ENCODE measurements around the gene NUP107.

NUP107 gene

DNA sequence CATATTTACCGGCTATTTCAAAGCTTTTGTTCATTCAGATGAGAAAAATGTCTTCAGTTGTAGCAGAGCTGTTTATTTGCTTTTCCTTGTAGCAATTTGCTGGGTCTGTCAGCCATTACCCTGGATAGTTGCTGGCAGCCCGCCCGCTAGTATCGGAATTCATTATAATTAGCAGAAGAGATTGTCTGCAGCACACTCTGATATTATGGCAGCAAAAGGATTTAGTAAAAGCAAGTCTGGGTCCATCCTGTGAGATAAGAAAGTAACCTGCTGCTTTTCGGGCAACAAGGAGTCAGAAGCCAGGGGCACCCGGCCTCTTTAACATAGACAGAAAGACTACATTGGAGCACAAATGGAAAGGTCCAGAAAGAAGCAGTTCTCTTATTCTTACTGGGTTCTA lies 53.1 kb downstream of the NUP107 start:
- DNase-seq (ENCODE audit: low spot score) = no peak

DNA sequence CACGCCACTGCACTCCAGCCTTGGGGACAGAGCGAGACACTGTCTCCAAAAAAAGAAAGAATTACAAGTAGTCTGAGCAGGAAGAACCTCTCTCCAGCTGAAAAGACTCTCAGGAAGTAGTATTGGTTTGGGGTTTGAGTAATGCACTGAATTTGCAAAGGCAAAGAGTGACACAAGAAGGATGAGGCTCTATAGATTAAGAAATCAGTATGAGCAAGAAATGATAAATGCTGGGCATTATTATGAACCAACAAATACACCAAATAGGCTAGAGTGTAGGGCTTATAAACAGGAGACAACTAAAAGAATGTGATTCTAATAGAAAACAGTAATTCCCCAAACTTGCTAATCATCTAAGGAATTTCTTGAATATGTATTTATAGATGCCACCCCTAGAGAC lies 56.6 kb downstream of the NUP107 start:
- no peak for DNase-seq (ENCODE audit: low spot score)

DNA sequence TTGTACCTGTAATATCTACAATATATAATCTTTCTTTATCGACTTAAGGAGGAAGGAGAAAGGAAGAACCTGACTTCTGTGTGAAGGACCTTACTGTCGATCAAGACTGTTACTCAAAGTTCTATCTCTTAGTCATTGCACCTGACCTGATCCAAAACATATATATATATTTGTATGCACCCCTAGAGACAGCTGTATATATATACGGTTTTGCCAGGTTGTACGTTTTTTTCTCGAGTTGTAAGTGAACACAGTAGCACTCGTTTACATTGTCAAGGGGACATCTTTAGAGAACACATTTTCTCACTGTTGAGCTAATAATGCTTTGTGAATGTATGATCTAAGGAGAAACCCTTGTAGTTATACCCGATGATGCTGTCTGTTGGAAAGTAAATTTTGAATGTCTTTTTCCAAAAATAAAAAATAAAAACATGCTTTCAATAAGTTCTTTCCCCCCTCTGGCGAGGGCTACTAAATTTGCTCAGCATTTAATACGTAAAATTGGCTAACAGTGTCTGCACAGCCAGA lies 58.7 kb downstream of the NUP107 start:
- no peak for DNase-seq (ENCODE audit: low spot score)

DNA sequence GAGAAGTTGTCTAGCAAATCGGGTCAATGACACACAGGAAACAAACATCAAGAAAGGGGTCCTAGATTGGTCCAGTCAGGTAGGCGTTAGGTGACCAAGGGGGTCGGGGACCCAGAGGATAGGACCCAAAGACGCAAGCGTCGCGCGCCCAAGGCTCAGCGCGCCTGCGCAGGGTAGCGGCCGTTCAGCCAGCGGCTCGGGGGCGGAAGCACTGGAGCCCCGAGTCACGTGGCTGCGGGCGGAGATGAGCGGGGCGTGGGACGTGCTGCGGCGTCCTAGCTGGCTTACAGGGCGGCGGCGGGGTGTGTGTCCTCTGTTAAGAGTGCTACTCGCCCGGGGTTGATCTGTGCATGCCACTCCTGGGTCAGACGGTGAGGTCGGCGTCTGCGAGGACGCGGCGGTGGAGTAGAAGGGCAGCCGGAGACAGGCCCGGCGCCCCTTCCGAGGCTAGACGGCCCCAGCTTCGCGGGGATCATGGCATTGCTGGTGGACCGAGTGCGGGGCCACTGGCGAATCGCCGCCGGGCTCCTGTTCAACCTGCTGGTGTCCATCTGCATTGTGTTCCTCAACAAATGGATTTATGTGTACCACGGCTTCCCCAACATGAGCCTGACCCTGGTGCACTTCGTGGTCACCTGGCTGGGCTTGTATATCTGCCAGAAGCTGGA lies 59.3 kb downstream of the NUP107 start, which contains the start of gene SLC35E3:
Gene SLC35E3 (plus strand): TSS at position 273 of the 668 bp plus-strand sequence. CDS start 202 bp downstream, at position 475.
- peak; percentile 93 for DNase-seq (ENCODE audit: low spot score)

DNA sequence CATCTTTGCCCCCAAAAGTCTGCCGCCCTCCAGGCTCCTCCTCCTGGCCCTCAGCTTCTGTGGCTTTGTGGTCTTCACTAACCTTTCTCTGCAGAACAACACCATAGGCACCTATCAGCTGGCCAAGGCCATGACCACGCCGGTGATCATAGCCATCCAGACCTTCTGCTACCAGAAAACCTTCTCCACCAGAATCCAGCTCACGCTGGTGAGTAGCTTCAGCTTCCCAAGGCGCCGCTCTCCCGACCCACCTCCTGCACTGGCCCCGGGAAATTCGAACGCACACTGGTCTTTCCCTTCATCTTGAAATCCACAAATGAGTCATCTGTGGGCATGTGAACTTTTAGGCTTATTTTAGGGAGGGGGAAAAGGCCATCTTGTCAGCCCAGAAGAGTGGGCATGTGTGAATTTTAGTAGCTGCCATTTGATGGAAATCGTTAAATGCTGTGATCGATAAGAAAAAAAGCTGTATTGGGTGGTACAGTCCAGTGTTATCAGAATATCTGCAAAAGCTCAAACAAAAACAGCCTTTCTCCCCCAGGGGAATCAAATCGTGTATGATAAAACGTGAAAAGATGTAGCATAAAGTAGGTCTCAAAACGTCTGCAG lies 59.9 kb downstream of the NUP107 start:
- peak; percentile 42 for DNase-seq (ENCODE audit: low spot score)

DNA sequence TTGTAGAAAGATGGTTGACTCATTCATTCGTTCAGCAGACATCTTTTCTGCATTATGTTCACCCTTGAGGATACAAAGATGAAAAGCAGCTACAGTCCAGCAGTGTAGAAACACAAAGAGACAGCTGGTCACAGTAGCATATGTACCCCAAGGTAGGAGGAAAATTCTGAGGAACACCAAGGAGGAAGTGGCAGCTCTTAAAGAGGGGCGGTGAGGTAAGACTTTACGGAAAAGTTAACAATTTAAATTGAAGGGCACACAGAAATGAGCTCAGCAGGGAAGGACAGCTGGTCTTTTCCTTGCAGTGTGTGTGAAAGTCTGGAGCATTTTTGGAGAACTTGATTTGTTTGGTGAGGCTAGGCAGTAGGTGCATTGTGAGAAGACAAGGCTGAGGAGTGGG lies 62.7 kb downstream of the NUP107 start:
- DNase-seq (ENCODE audit: low spot score) = no peak

DNA sequence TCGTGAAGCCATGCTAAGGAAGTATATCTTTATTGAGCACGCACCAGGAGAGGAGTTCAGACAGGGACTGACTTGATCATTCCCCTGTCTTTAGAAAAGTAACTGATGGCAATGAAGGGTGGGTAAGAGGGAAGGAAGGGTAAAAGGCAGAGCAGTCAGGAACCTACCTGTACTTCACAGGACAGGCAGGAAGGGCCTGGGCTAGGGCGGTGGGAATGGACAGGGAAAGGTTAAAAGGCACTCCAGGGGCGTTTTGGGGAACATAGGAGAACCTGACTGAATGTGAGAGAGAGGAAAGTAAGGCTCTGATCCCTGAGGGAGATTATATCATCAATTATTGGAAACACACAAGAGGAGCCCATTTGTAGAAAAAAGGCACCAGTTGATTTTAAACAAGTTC lies 63.1 kb downstream of the NUP107 start:
- no peak for DNase-seq (ENCODE audit: low spot score)

DNA sequence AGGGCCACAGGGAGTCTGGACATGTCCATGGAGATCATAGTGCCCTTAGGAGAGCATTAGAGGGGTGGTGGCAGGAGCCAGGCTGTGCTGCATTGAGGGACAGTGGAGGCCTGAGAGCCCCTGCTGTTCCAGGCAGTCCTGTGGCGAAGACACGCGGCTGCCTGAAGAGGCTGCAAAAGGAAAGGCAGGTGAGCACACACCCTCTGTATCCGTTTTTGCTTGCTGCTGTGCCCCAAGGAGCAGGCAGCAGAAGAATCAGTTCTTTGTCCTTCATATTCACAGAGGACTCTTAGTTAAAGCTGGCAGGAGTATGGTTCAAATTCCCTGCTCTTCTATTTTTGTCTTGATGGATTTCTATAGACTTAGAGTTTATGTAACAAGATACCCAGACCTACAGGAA lies 63.7 kb downstream of the NUP107 start:
- DNase-seq (ENCODE audit: low spot score) = no peak

DNA sequence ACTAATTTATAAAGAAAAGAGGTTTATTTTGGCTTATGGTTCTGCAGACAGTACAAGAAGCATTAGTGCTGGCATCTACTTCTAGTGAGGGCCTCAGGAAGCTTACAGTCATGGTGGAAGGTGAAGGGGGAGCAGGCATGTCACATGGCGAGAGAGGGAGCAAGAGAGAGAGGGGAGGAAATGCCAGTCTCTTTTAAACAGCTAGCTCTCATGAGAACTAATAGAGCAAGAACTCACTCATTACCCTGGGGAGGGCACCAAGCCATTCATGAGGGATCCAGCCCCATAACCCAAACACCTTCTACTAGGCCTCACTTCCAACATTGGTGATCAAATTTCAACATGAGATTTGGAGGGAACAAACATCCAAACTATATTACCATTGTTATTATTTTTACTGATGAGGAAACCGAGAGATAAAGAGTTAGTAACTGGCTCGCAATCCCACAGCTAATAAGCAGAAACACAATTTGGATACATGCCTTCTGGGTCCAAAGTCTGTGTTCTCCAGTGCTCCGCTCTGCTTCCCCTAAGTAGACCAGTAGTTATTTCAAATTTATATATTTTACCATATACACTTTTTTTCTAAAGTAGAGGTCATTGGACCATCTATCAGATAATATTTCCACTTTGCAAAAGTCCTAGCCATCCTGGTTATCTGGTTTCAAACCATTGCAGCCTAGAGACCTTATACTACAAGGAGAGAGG lies 68.9 kb downstream of the NUP107 start:
- no peak for DNase-seq (ENCODE audit: low spot score)

DNA sequence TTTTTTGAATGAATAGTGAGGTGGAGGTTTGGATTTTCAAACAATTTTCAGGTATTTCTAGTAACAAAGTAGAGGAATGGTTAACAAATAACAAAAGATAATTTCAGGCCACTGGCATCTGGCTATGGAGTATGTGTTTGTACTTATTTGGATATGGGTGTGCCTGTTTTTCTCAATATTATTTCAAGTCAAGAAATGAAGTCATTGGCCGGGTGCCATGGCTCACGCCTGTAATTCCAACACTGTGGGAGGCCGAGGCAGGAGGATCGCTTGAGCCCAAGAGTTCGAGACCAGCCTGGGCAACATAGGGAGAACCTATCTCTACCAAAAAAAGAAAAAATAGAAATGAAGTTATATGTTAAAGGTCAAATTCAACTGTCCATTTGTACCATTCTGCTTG lies 73.1 kb downstream of the NUP107 start:
- DNase-seq (ENCODE audit: low spot score) = no peak

DNA sequence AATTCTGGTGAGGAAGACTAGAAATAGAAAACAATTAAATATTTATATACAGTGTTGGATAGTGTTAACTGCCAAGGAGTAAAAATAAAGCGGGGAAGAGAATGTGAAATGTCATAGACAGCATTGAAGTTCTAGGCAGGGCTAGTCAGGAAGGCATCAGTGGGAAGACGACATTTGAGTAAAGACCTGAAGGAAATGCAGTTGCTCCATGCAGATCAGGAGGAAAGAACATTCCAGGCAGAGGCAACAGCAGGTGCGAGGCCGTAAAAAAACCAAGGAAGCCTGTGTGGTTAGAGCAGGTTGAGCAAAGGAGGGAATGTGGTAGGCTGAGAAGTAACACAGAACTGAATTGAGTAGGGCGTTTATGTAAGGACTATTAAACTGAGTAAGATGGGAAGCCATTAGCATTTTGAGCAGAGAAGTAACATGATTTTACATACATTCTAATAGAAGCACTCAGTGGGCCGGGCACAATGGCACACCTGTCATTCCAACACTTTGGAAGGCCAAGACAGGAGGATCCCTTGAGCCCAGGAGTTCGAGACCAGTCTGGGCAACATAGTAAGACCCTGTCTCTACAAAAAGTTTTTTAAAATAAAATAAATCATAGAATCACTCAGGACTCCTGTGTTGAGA lies 74.1 kb downstream of the NUP107 start:
- DNase-seq (ENCODE audit: low spot score) = no peak

DNA sequence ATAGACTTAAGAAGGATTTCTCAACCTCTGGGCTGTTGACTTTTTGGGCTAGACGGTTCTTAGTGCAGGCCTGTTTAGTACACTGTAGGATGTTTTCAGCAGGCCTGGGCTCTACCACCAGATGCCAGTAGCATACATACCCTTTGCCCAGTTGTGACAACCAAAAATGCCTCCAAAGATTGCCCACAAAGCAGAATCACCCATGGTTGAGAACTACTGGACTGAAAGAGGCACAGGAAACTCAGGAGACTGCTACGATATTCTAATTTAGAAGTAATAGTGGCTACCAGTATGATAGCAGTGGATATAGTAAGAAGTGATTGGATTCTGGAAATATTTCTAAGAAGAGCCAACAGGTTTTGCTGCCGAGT lies 74.6 kb downstream of the NUP107 start:
- no peak for DNase-seq (ENCODE audit: low spot score)

DNA sequence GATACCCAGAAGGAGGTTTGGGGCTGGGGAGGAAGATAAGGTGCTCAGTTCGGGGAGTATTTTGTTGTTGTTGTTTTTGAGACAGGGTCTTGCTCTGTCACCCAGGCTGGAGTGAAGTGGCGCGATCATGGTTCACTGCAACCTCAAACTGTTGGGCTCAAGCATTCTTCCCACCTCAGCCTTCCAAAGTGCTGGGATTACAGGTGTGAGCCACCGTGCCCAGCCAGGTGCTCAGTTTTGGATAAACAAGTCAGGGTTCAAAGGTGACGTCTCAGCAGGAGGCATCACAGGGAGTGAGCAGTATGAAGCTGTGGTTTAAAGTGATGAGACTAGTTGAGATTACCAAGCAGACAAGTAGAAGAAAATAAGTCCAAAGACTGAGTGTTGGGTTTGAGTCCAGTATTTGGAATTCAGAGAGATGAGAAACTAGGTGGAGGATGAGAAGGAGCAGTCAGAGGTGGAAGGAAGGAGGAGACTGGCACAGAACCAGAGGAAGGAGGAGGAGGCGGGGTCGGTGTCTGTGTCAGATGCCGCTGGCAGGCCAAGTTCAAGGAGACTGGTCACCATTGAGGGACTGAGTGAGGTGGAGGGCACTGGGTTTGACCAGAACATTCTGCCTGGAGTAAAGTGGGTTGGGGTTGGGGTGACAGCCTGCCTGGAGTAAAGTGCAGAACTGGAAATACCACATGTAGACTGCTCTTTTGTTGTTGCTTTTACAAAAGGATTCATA lies 75.3 kb downstream of the NUP107 start:
- DNase-seq (ENCODE audit: low spot score) = no peak

DNA sequence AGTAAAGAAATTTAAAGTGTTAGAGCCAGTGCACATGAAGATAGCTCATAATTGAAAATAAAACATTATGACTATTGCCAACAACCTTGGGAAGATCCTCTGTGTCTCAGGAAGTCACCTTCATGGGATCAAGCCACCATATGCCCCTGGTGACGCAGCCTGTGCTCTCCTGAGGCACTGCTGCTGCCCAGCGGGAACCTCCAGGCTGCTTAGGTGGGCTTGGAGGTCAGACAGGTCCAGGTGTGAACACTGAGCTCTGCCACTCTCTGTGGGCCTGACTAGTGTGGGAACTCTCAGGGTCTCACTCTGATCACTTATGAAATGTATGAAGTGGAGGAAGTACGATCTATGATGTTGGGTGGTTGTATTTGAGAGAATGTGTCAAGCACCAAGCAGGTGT lies 75.9 kb downstream of the NUP107 start:
- no peak for DNase-seq (ENCODE audit: low spot score)

DNA sequence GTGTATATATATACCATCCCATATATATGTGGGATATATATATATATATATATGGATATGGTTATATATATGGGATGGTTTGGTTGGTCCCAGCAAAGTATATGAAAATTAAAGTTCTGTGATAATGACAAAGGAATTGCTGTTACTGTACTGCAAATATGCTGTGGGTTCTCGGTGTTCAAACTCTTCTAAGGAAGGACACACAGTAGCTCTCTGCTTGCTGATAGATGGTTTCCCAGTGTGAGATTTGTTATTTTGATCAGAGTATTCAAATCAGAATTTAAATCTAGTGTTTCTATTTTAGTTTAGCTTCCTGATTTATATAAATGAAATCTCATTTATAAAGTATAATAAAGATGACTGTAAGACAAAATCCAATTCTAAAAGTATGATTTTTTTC lies 78.9 kb downstream of the NUP107 start:
- no peak for DNase-seq (ENCODE audit: low spot score)

DNA sequence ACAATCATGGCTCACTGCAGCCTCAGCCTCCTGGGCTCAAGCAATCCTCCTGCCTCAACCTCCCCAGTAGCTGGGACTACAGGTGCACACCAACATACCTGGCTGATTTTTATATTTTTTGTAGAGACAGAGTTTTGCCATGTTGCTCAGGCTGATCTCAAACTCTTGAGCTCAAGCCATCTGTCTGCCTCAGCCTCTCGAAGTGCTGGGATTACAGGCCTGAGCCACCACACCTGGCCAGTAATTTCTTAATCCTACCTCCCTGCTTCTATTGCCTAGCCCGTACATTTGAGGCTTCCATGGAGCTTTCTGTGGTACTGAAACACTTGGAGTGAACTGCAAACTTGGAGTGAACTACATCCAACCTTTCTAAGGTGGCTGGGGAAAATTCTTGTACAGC lies 79.9 kb downstream of the NUP107 start:
- no peak for DNase-seq (ENCODE audit: low spot score)

DNA sequence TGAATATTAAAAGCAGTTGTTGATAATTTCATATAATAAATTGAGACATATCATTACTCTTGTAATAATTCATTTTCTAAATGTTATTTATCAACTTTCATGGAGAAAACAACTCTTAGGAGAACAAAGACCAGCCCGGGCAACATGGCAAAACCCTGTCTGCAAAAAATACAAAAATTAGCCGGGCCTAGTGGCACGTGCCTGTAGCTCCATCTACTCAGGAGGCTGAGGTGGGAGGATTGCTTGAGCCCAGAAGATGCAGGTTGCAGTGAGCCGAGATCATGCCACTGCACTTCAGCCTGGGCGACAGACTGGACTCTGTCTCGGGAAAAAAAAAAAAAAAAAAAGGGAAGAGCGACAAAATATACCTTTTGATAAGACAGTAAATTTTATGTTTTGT lies 80.4 kb downstream of the NUP107 start:
- no peak for DNase-seq (ENCODE audit: low spot score)

DNA sequence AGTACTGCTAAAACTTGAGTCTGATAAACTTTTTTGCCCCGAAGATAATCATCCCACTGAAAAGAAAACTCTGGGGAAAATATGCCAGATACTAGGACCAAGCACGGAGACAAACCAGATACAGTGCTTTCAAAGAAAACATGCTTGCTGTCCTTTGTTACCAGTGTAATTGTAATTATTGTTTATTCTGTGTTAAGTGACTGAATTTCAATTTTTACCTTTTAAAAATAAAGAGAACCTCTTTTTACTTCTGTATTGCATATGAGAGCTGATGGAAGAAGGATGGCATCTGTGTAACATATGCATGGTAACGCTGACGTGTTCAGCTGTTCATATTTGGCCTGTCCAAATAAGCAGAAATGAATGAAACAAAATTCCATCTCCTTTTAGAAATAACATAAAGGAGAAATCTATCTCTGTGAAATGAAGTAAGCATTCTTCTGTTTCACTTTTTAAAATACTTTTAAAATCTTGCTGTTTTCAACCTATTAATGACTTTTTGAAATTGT lies 81.7 kb downstream of the NUP107 start:
- DNase-seq (ENCODE audit: low spot score) = no peak

DNA sequence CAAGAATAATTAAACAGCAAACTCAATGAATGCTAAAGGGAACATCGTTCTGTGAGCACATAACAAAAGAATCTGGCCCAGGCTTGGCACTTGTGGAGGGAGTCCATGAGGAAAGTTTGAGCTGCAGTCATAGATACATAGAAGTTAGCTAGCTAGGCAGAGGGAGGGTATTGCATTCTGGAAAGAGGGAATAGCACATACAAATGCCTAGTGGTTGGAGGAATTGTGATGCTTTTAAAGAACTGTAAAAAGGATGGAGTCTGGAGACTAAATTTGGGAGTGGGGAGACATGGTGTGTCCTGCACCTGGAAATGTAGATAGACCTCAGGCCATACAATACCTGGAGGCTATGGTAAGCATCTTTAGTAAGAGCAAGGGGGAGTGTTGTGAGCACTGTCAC lies 83.2 kb downstream of the NUP107 start:
- no peak for DNase-seq (ENCODE audit: low spot score)

DNA sequence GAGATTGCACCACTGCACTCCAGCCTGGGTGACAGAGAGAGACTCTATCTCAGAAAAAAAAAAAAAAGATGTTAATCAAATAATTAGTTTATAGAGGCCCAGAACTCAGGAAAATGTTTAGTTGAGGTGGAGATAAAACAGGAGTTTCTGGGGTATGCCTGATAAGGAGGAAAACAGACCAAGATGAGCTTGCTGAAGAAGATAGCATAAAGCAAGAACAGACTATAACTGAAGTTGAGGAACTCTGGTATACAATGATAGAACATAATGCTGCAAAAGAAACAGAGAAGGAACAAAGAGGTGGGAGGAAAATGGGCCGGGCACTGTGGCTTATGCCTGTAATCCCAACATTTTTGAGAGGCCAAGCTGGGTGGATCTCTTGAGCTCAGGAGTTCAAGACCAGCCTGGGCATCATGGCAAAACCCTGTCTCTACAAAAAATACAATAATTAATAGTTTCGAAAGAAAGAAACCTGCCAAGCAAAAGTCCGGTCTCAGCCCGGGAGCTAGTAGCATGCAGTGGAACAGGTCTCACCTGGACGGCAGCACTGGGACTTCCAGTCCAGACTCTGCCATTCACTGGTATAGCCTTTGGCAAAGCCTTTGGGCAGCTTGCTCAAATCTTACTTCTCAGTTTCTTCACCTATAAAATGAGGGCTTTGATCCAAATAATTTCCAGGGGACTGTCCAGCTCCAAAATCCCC lies 84.6 kb downstream of the NUP107 start:
- DNase-seq (ENCODE audit: low spot score) = no peak

DNA sequence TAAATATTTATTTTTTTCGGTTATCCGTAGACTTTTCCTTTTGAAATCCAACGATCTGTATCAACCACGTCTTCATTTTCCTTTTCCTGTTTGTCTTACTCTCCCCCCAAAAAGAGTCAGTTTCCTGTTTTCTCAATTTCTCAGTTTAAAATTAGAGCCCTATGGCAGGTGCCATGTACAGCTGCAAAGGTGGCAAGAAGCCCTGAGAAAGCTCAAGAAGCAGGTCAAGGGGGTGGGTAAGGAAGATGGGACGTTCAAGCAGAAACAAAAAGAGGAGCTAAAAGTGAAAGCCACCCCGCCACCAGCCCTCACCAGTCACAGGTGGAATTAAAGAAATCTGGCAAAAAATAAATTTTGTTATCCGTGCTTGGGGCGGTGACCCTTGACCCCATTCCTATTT lies 85.9 kb downstream of the NUP107 start:
- DNase-seq (ENCODE audit: low spot score) = no peak
